ENCODE results near the gene FMN2.

GRCh38 chr1:240074908-240075307 lies 16.8 kb upstream of the FMN2 start:
- TF ChIP-seq ZNF70 (CRISPR knock-in tag; IDR thresholded peaks at IDR 0.05) (no peak), BACH2 (CRISPR knock-in tag; IDR thresholded peaks at IDR 0.05; ENCODE audit: borderline replicate concordance) (no peak), CSDC2 (CRISPR knock-in tag; IDR thresholded peaks at IDR 0.05) (no peak), RARB (CRISPR knock-in tag; IDR thresholded peaks at IDR 0.05) (no peak), CREB5 (CRISPR knock-in tag; IDR thresholded peaks at IDR 0.05; ENCODE audit: low read depth) (no peak), ARNTL (CRISPR knock-in tag; IDR thresholded peaks at IDR 0.05; ENCODE audit: borderline replicate concordance, low read depth) (no peak), PATZ1 (CRISPR knock-in tag; IDR thresholded peaks at IDR 0.05; ENCODE audit: borderline replicate concordance) (no peak), TSHZ2 (CRISPR knock-in tag; IDR thresholded peaks at IDR 0.05) (no peak), ZFP3 (CRISPR knock-in tag; IDR thresholded peaks at IDR 0.05) (no peak), SNAI2 (CRISPR knock-in tag; IDR thresholded peaks at IDR 0.05) (no peak), GLIS3 (CRISPR knock-in tag; IDR thresholded peaks at IDR 0.05) (no peak), ISL1 (CRISPR knock-in tag; IDR thresholded peaks at IDR 0.05) (no peak), ZFP30 (CRISPR knock-in tag; IDR thresholded peaks at IDR 0.05) (no peak), OSR1 (CRISPR knock-in tag; IDR thresholded peaks at IDR 0.05) (no peak)
